Measurements from ENCODE around the gene LCLAT1.

GRCh38 chr2:30569946-30570345, 122.9 kb downstream of the LCLAT1 start:
- TF ChIP-seq RAD21 (conservative IDR thresholded peaks at IDR 0.05 in 1 of 2, IDR thresholded peaks at IDR 0.05 in 1 of 2) (no peak), CEBPB (IDR thresholded peaks at IDR 0.05) (no peak), POLR2A (IDR thresholded peaks at IDR 0.05; ENCODE audit: low read length) (no peak), MYC (IDR thresholded peaks at IDR 0.05; ENCODE audit: borderline replicate concordance, low read length) (no peak), MAZ (IDR thresholded peaks at IDR 0.05; ENCODE audit: borderline replicate concordance, low read depth, low read length) (no peak), KDM5A (IDR thresholded peaks at IDR 0.05) (no peak), CHD2 (IDR thresholded peaks at IDR 0.05; ENCODE audit: low read length, partially characterized antibody) (no peak)
- TF ChIP-seq, protein P1, sequence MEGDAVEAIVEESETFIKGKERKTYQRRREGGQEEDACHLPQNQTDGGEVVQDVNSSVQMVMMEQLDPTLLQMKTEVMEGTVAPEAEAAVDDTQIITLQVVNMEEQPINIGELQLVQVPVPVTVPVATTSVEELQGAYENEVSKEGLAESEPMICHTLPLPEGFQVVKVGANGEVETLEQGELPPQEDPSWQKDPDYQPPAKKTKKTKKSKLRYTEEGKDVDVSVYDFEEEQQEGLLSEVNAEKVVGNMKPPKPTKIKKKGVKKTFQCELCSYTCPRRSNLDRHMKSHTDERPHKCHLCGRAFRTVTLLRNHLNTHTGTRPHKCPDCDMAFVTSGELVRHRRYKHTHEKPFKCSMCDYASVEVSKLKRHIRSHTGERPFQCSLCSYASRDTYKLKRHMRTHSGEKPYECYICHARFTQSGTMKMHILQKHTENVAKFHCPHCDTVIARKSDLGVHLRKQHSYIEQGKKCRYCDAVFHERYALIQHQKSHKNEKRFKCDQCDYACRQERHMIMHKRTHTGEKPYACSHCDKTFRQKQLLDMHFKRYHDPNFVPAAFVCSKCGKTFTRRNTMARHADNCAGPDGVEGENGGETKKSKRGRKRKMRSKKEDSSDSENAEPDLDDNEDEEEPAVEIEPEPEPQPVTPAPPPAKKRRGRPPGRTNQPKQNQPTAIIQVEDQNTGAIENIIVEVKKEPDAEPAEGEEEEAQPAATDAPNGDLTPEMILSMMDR (IDR thresholded peaks at IDR 0.05): no peak
- TF ChIP-seq, protein P2, sequence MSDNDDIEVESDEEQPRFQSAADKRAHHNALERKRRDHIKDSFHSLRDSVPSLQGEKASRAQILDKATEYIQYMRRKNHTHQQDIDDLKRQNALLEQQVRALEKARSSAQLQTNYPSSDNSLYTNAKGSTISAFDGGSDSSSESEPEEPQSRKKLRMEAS (IDR thresholded peaks at IDR 0.05): no peak
